ENCODE results near the gene TYSND1. TPM values are rescaled to one million over a fixed set of nuclear protein-coding genes. Genes with fewer than 3 reads are reported as not detected.
"Not testable (repeated sequence)": the region's sequence is repeated elsewhere in the genome, so short reads cannot be mapped to it uniquely, and the experiment has no call there.

Gene TYSND1
- total RNA-seq, 2 donors from 2014 or later = 18.2 to 32.4 TPM

GRCh38 chr10:70162151-70162891 is 15.8 kb upstream of the TYSND1 start:
- Histone ChIP-seq H3K27me3 (replicated peaks; ENCODE audit: insufficient read depth) (no peaks in the 10 kb centered on the region), H3K27ac (no peak overlapping the region), H3K9me3 (no peaks in the 10 kb centered on the region), H3K4me1 (replicated peaks) (no peaks in the 10 kb centered on the region), H3K4me3 (no peak overlapping the region), H3K36me3 (peaks cover 0 to 2% of the 10 kb centered on the region in 2 donors)
- no peak for TF ChIP-seq POLR2AphosphoS5 (IDR thresholded peaks at IDR 0.05)
- TF ChIP-seq POLR2A (IDR thresholded peaks at IDR 0.05) = no peak
- TF ChIP-seq CTCF (IDR thresholded peaks at IDR 0.05) = no peak
- WGBS = 89% methylated on average over 2 of the region's 2 CpGs
- DNase-seq (ENCODE audit: low spot score) = no peak
- intact Hi-C loops (cut with DNase I) = no loop called here

DNA sequence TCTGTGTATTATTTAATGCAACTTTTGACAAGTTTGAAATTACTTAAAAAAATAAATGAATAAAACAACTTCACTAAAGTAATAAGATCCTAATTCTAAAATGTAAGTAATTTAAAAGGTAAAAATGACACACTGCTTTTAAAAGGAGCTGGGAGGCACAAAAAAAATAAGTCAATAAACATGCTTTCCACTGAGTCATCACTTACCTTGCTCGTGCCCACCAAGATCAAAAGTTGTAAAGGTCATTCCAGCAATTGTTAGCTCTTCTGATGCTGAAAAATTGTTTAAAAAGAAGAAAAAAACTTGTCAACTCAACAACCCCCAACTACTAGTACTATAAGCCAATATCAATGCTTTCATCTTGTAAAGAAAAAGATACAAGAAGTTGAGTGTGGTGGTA is 14.3 kb upstream of the TYSND1 start:
- Histone ChIP-seq H3K4me3 (no peak overlapping the region), H3K4me1 (replicated peaks) (no peaks in the 10 kb centered on the region), H3K27ac (no peak overlapping the region), H3K9me3 (no peaks in the 10 kb centered on the region), H3K36me3 (peaks cover 0 to 7% of the 10 kb centered on the region in 2 donors), H3K27me3 (replicated peaks; ENCODE audit: insufficient read depth) (no peaks in the 10 kb centered on the region)
- 45% methylated on average over 1 of the region's 1 CpG for WGBS
- no peak for DNase-seq (ENCODE audit: low spot score)
- intact Hi-C loops (cut with DNase I) = no loop called here
- TF ChIP-seq CTCF (IDR thresholded peaks at IDR 0.05) (no peak), POLR2AphosphoS5 (IDR thresholded peaks at IDR 0.05) (no peak), POLR2A (IDR thresholded peaks at IDR 0.05) (no peak)

DNA sequence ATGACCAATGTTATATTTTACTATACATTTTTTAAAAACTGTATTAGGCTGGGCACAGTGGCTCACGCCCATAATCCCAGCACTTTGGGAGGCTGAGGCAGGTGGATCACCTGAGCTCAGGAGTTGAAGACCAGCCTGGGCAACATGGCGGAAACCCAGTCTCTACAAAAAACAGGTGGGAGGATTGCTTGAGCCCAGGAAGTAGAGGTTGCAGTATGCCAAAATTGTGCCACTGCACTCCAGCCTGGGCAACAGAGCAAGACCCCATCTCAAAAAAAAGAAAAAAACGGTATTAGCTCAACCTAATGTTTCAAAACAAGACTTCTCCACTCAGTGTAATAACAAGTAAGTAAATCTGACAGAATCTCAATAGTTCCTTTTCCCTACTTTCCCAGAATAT is 12.9 kb upstream of the TYSND1 start:
- H3K9me3 ChIP-seq; DNase-seq (ENCODE audit: low spot score); H3K4me3 ChIP-seq; H3K27ac ChIP-seq; H3K27me3 ChIP-seq (replicated peaks; ENCODE audit: insufficient read depth); H3K36me3 ChIP-seq; intact Hi-C loops (cut with DNase I); H3K4me1 ChIP-seq (replicated peaks): not testable (repeated sequence)
- 97% methylated on average over 3 of the region's 3 CpGs for WGBS

GRCh38 chr10:70158113-70158512 is 11.6 kb upstream of the TYSND1 start:
- TF ChIP-seq CTCF (IDR thresholded peaks at IDR 0.05) = no peak
- TF ChIP-seq POLR2AphosphoS5 (IDR thresholded peaks at IDR 0.05) = no peak
- TF ChIP-seq POLR2A (IDR thresholded peaks at IDR 0.05) = no peak
- Histone ChIP-seq H3K27ac (no peak overlapping the region), H3K4me3 (no peak overlapping the region), H3K27me3 (replicated peaks; ENCODE audit: insufficient read depth) (no peaks in the 10 kb centered on the region), H3K4me1 (replicated peaks) (no peaks in the 10 kb centered on the region), H3K36me3 (peaks cover 3 to 9% of the 10 kb centered on the region in 2 donors), H3K9me3 (no peaks in the 10 kb centered on the region)
- no peak for DNase-seq (ENCODE audit: low spot score)
- 74% methylated on average over 2 of the region's 2 CpGs for WGBS
- intact Hi-C loops (cut with DNase I) = no loop called here

GRCh38 chr10:70155255-70155838 is 8.8 kb upstream of the TYSND1 start:
- no peak for TF ChIP-seq CTCF (IDR thresholded peaks at IDR 0.05)
- no peak for TF ChIP-seq POLR2A (IDR thresholded peaks at IDR 0.05)
- no peak for TF ChIP-seq POLR2AphosphoS5 (IDR thresholded peaks at IDR 0.05)
- intact Hi-C loops (cut with DNase I) = no loop called here
- DNase-seq (ENCODE audit: low spot score) = no peak
- no peaks in the 10 kb centered on the region for H3K27me3 ChIP-seq (replicated peaks; ENCODE audit: insufficient read depth)
- no peaks in the 10 kb centered on the region for H3K4me1 ChIP-seq (replicated peaks)
- WGBS = 64% methylated on average over 3 of the region's 3 CpGs
- H3K4me3 ChIP-seq = no peak overlapping the region
- H3K36me3 ChIP-seq = peaks cover 6 to 13% of the 10 kb centered on the region in 2 donors
- no peak overlapping the region for H3K27ac ChIP-seq
- H3K9me3 ChIP-seq = no peaks in the 10 kb centered on the region

Data from prostate gland (tissue), 2 donors.